ENCODE results near the gene ICA1.
A peak's percentile ranks its signal among the peaks of the same experiment; 100 is the strongest.

ICA1 gene

GRCh38 chr7:8271960-8272359 lies 10.0 kb upstream of the ICA1 start:
- Histone ChIP-seq H3K27me3 (ENCODE audit: insufficient read depth, poor library complexity, severe bottlenecking) (no peaks in the 10 kb centered on the region), H3K4me1 (ENCODE audit: insufficient read depth, poor library complexity, severe bottlenecking) (peaks cover 4% of the 10 kb centered on the region), H3K27ac (ENCODE audit: poor library complexity, severe bottlenecking) (no peak overlapping the region), H3K36me3 (ENCODE audit: low read depth) (no peaks in the 10 kb centered on the region), H3K4me3 (ENCODE audit: severe bottlenecking) (no peak overlapping the region), H3K9me3 (ENCODE audit: severe bottlenecking) (no peaks in the 10 kb centered on the region)
- DNase-seq (ENCODE audit: low spot score) (no peak), ATAC-seq (ENCODE audit: low read depth) (no peak)
- TF ChIP-seq, protein P1, sequence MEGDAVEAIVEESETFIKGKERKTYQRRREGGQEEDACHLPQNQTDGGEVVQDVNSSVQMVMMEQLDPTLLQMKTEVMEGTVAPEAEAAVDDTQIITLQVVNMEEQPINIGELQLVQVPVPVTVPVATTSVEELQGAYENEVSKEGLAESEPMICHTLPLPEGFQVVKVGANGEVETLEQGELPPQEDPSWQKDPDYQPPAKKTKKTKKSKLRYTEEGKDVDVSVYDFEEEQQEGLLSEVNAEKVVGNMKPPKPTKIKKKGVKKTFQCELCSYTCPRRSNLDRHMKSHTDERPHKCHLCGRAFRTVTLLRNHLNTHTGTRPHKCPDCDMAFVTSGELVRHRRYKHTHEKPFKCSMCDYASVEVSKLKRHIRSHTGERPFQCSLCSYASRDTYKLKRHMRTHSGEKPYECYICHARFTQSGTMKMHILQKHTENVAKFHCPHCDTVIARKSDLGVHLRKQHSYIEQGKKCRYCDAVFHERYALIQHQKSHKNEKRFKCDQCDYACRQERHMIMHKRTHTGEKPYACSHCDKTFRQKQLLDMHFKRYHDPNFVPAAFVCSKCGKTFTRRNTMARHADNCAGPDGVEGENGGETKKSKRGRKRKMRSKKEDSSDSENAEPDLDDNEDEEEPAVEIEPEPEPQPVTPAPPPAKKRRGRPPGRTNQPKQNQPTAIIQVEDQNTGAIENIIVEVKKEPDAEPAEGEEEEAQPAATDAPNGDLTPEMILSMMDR (IDR thresholded peaks at IDR 0.05; ENCODE audit: poor library complexity, severe bottlenecking): no peak

DNA sequence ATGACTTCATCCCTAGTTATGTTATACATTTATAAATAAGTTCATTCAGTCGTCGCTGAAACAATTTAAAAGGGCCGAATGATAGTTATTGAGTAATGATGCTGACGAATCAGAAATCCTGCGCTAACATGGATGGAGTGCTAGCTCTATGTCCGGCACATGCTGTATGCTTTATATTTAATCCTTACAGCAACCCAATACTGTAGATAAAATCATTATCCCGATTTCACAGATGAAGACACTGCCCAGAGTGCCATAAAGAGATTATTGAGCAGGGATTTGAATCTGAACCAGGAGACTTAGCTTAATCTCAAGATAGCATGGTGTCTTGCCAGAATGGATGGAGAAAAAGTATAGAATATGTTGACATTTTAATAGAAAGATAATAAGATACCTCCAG lies 1.1 kb upstream of the ICA1 start:
- peaks cover 6% of the 10 kb centered on the region for H3K27me3 ChIP-seq (ENCODE audit: insufficient read depth, poor library complexity, severe bottlenecking)
- H3K4me3 ChIP-seq (ENCODE audit: severe bottlenecking): no peak overlapping the region
- no peaks in the 10 kb centered on the region for H3K9me3 ChIP-seq (ENCODE audit: severe bottlenecking)
- no peak for ATAC-seq (ENCODE audit: low read depth)
- DNase-seq (ENCODE audit: low spot score): no peak
- H3K4me1 ChIP-seq (ENCODE audit: insufficient read depth, poor library complexity, severe bottlenecking): no peaks in the 10 kb centered on the region
- TF ChIP-seq, protein P1 (IDR thresholded peaks at IDR 0.05; ENCODE audit: poor library complexity, severe bottlenecking): no peak
- H3K36me3 ChIP-seq (ENCODE audit: low read depth): no peaks in the 10 kb centered on the region
- no peak overlapping the region for H3K27ac ChIP-seq (ENCODE audit: poor library complexity, severe bottlenecking)

- ATAC-seq (ENCODE audit: low read depth) (peak; percentile 60), DNase-seq (ENCODE audit: low spot score) (peak; percentile 66)
- TF ChIP-seq, protein P1 (IDR thresholded peaks at IDR 0.05; ENCODE audit: poor library complexity, severe bottlenecking): no peak
- Histone ChIP-seq H3K27ac (ENCODE audit: poor library complexity, severe bottlenecking) (no peak overlapping the region), H3K27me3 (ENCODE audit: insufficient read depth, poor library complexity, severe bottlenecking) (peaks cover 6% of the 10 kb centered on the region), H3K4me1 (ENCODE audit: insufficient read depth, poor library complexity, severe bottlenecking) (no peaks in the 10 kb centered on the region), H3K4me3 (ENCODE audit: severe bottlenecking) (peak overlapping the region; percentile 51), H3K9me3 (ENCODE audit: severe bottlenecking) (no peaks in the 10 kb centered on the region), H3K36me3 (ENCODE audit: low read depth) (no peaks in the 10 kb centered on the region)
Measured at GRCh38 chr7:8260871-8261694, 884 bp downstream of the ICA1 start.

DNA sequence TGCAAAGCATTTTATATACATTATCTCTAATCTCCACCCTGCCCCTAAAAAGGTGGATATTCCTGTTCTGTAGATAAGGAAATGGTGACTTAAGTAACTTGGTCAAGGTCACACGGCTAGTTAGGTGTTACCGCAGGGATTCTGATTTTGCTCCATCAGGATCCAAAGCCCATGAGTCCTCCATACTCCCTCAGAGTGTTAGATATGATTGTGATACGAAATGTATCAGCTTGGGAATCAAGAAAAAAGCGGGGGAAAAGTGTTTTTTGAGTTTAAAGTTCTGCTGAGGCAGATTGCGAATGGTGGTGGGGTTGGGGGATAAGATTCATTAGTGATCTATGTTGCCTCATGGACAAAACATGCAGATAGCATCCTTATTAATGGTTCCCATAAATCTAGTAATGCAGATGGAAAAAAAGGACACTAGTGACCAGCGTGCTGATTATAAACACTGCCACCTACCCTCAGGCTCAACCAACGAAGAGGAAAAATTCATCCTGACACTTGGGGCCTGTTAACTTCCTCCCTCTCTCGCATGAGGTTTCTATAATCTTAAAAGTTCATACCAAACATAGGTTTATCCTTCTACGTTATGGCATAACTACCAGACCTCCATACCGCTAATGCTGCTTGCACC lies 2.3 kb downstream of the ICA1 start:
- Histone ChIP-seq H3K27ac (ENCODE audit: poor library complexity, severe bottlenecking) (no peak overlapping the region), H3K27me3 (ENCODE audit: insufficient read depth, poor library complexity, severe bottlenecking) (peaks cover 6% of the 10 kb centered on the region), H3K4me1 (ENCODE audit: insufficient read depth, poor library complexity, severe bottlenecking) (no peaks in the 10 kb centered on the region), H3K36me3 (ENCODE audit: low read depth) (no peaks in the 10 kb centered on the region), H3K4me3 (ENCODE audit: severe bottlenecking) (no peak overlapping the region), H3K9me3 (ENCODE audit: severe bottlenecking) (no peaks in the 10 kb centered on the region)
- no peak for ATAC-seq (ENCODE audit: low read depth)
- TF ChIP-seq, protein P1 (IDR thresholded peaks at IDR 0.05; ENCODE audit: poor library complexity, severe bottlenecking): no peak
- no peak for DNase-seq (ENCODE audit: low spot score)

GRCh38 chr7:8258734-8259133 lies 3.2 kb downstream of the ICA1 start:
- Histone ChIP-seq H3K4me1 (ENCODE audit: insufficient read depth, poor library complexity, severe bottlenecking) (no peaks in the 10 kb centered on the region), H3K36me3 (ENCODE audit: low read depth) (no peaks in the 10 kb centered on the region), H3K27ac (ENCODE audit: poor library complexity, severe bottlenecking) (no peak overlapping the region), H3K4me3 (ENCODE audit: severe bottlenecking) (no peak overlapping the region), H3K9me3 (ENCODE audit: severe bottlenecking) (no peaks in the 10 kb centered on the region), H3K27me3 (ENCODE audit: insufficient read depth, poor library complexity, severe bottlenecking) (peaks cover 6% of the 10 kb centered on the region)
- TF ChIP-seq, protein P1 (IDR thresholded peaks at IDR 0.05; ENCODE audit: poor library complexity, severe bottlenecking): no peak
- ATAC-seq (ENCODE audit: low read depth): no peak
- DNase-seq (ENCODE audit: low spot score): no peak

Data from RWPE2 (cell line).